Bronchial epithelial cell (primary cell): ENCODE data around the gene PLA2G4A. TPM values are rescaled to one million over a fixed set of nuclear protein-coding genes. Genes with fewer than 3 reads are reported as not detected.

Experiments used
- DNase-seq: peaks from one replicate; pipeline ENCODE4 v3.0.0-alpha.2; 2010; ENCODE audit warnings: low read depth
- FAIRE-seq: peaks from 2 replicates; lab custom pipeline; 2011; peaks lifted over from hg19 to GRCh38; lab: Jason Lieb, UNC
- H3K27me3 ChIP-seq: 2 replicates; pipeline ENCODE4 v1.5.1; 2011; ENCODE audit warnings: low read length; ENCODE audit not compliant: control insufficient read depth, insufficient read depth
- H3K36me3 ChIP-seq: 2 replicates; pipeline ENCODE4 v1.5.1; 2011; ENCODE audit warnings: low read length; ENCODE audit not compliant: control insufficient read depth, insufficient read depth
- H3K4me3 ChIP-seq: 2 replicates; pipeline ENCODE4 v1.5.1; 2011; ENCODE audit warnings: mild to moderate bottlenecking, low read depth, low read length, control low read depth
- CTCF ChIP-seq: IDR thresholded peaks from 2 replicates; pipeline ENCODE4 v1.5.1; 2011; ENCODE audit warnings: mild to moderate bottlenecking, moderate library complexity, low read length, control low read depth, inconsistent platforms; ENCODE audit not compliant: insufficient read depth, severe bottlenecking
- total RNA-seq: library from RNA; depleted of rRNA; stranded (reverse); fragments of >200 nt; gene quantifications from 2 replicates; pipeline ENCODE4 v1.2.1, GENCODE V29; 2014

Gene PLA2G4A
- total RNA-seq, 1 donor from 2014 or later = 5.5 TPM

GRCh38 chr1:186897008-186897407 lies 68.3 kb downstream of the PLA2G4A start:
- peak; percentile 1 for DNase-seq
- no peak overlapping the region for H3K4me3 ChIP-seq
- no peak for FAIRE-seq

GRCh38 chr1:186899577-186899976 lies 70.8 kb downstream of the PLA2G4A start:
- H3K27me3 ChIP-seq = no peaks in the 10 kb centered on the region
- no peak for DNase-seq
- H3K4me3 ChIP-seq = no peak overlapping the region
- no peaks in the 10 kb centered on the region for H3K36me3 ChIP-seq
- TF ChIP-seq CTCF = no peak
- no peak for FAIRE-seq

More at GRCh38 chr1:186897008-186897407, 68.3 kb downstream of the PLA2G4A start:
- no peak for TF ChIP-seq CTCF
- no peaks in the 10 kb centered on the region for H3K27me3 ChIP-seq
- no peaks in the 10 kb centered on the region for H3K36me3 ChIP-seq

- H3K4me3 ChIP-seq = no peak overlapping the region
- H3K27me3 ChIP-seq = no peaks in the 10 kb centered on the region
- no peak for TF ChIP-seq CTCF
- FAIRE-seq (no peak), DNase-seq (no peak)
- no peaks in the 10 kb centered on the region for H3K36me3 ChIP-seq
Measured at GRCh38 chr1:186899977-186900376, 71.2 kb downstream of the PLA2G4A start.

- H3K36me3 ChIP-seq = no peaks in the 10 kb centered on the region
- FAIRE-seq (no peak), DNase-seq (no peak)
- H3K27me3 ChIP-seq = no peaks in the 10 kb centered on the region
- H3K4me3 ChIP-seq = no peak overlapping the region
- TF ChIP-seq CTCF = no peak
Measured at GRCh38 chr1:186900539-186901237, 71.9 kb downstream of the PLA2G4A start.

- Histone ChIP-seq H3K36me3 (no peaks in the 10 kb centered on the region), H3K27me3 (no peaks in the 10 kb centered on the region), H3K4me3 (no peak overlapping the region)
- DNase-seq (no peak), FAIRE-seq (no peak)
- TF ChIP-seq CTCF = no peak
Measured at GRCh38 chr1:186901631-186902030, 72.9 kb downstream of the PLA2G4A start.
